SK-N-SH treated with all-trans-retinoic acid at 6 μM for 48 hours (cell line): ENCODE results near the gene ATP6V1C2.

Experiments used
- CSRNP3 ChIP-seq: fragments of 250-450 bp; sonication (Bioruptor Pico); IDR thresholded peaks from 2 replicates; pipeline ENCODE4 v1.5.1; 2021; ENCODE audit warnings: mild to moderate bottlenecking, moderate library complexity
- GLIS3 ChIP-seq: fragments of 250-450 bp; sonication (Bioruptor Pico); IDR thresholded peaks from 2 replicates; pipeline ENCODE4 v1.5.0; 2020; ENCODE audit warnings: mild to moderate bottlenecking, moderate library complexity
- ISL1 ChIP-seq: fragments of 250-450 bp; sonication (Bioruptor Pico); IDR thresholded peaks from 2 replicates; pipeline ENCODE4 v2.1.2; 2022; ENCODE audit warnings: mild to moderate bottlenecking, moderate library complexity
- PPARA ChIP-seq: fragments of 250-450 bp; sonication (Bioruptor Pico); IDR thresholded peaks from 2 replicates; pipeline ENCODE4 v1.5.0; 2020; ENCODE audit warnings: mild to moderate bottlenecking, borderline replicate concordance
- RARB ChIP-seq: fragments of 250-450 bp; sonication (Bioruptor Pico); IDR thresholded peaks from 2 replicates; pipeline ENCODE4 v1.8.0; 2021; ENCODE audit warnings: mild to moderate bottlenecking, moderate library complexity
- TCF4 ChIP-seq: fragments of 250-450 bp; sonication (Bioruptor Pico); IDR thresholded peaks from 2 replicates; pipeline ENCODE4 v1.8.0; 2021; ENCODE audit warnings: mild to moderate bottlenecking, moderate library complexity, borderline replicate concordance
- TOX ChIP-seq: fragments of 250-450 bp; sonication (Bioruptor Pico); IDR thresholded peaks from 2 replicates; pipeline ENCODE4 v1.8.0; 2021; ENCODE audit warnings: mild to moderate bottlenecking, moderate library complexity, borderline replicate concordance
- ZC3H10 ChIP-seq: fragments of 250-450 bp; sonication (Bioruptor Pico); IDR thresholded peaks from 2 replicates; pipeline ENCODE4 v1.5.1; 2021; ENCODE audit warnings: mild to moderate bottlenecking, moderate library complexity
- ZNF70 ChIP-seq: fragments of 450-650 bp; formaldehyde crosslinking; IDR thresholded peaks from 2 replicates; pipeline ENCODE4 v1.5.0; 2020; ENCODE audit warnings: mild to moderate bottlenecking, moderate library complexity
- ZNF8 ChIP-seq: fragments of 450-650 bp; formaldehyde crosslinking; IDR thresholded peaks from 2 replicates; pipeline ENCODE4 v1.5.0; 2020; ENCODE audit warnings: mild to moderate bottlenecking, moderate library complexity
- TF ChIP-seq, protein P1 (sequence below): fragments of 250-450 bp; sonication (Bioruptor Pico); IDR thresholded peaks from 2 replicates; pipeline ENCODE4 v1.8.0; 2020; ENCODE audit warnings: mild to moderate bottlenecking, moderate library complexity, borderline replicate concordance

DNA sequence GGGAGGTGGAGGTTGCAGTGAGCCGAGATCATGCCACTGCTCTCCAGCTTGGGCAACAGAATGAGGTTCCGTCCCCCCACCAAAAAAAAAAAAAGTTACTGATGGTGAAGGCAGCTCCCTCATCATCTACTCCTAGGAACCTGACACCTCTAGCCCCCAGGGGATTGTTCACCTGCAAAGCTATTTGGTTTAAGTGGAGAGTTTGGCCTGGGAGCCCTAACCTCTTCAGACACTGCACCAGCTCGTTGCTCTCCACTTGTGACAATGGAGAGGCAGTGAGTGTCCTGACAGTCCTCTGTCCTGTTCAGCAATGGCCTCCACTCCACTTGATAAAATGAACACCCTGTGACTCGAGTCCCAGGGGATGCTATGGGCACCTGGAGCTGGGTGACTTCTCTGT is 43.5 kb downstream of the ATP6V1C2 start:
- TF ChIP-seq RARB (CRISPR knock-in tag), result no peak
- no peak for TF ChIP-seq TOX (CRISPR knock-in tag)
- TF ChIP-seq, protein P1, sequence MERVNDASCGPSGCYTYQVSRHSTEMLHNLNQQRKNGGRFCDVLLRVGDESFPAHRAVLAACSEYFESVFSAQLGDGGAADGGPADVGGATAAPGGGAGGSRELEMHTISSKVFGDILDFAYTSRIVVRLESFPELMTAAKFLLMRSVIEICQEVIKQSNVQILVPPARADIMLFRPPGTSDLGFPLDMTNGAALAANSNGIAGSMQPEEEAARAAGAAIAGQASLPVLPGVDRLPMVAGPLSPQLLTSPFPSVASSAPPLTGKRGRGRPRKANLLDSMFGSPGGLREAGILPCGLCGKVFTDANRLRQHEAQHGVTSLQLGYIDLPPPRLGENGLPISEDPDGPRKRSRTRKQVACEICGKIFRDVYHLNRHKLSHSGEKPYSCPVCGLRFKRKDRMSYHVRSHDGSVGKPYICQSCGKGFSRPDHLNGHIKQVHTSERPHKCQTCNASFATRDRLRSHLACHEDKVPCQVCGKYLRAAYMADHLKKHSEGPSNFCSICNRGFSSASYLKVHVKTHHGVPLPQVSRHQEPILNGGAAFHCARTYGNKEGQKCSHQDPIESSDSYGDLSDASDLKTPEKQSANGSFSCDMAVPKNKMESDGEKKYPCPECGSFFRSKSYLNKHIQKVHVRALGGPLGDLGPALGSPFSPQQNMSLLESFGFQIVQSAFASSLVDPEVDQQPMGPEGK (CRISPR knock-in tag), result no peak
- TF ChIP-seq GLIS3, result no peak
- TF ChIP-seq ISL1, result no peak
- TF ChIP-seq ZNF8, result no peak
- no peak for TF ChIP-seq CSRNP3 (CRISPR knock-in tag)
- no peak for TF ChIP-seq TCF4
- TF ChIP-seq ZNF70, result no peak
- TF ChIP-seq PPARA, result no peak
- TF ChIP-seq ZC3H10, result no peak
